Esophagus squamous epithelium (tissue), 5 donors: ENCODE results near the gene SEPHS1. TPM values are rescaled to one million over a fixed set of nuclear protein-coding genes. Genes with fewer than 3 reads are reported as not detected.
"Not testable (repeated sequence)": the region's sequence is repeated elsewhere in the genome, so short reads cannot be mapped to it uniquely, and the experiment has no call there.

Experiments
- DNase-seq: peaks from one replicate; lab custom pipeline; 2025; lab: John Stamatoyannopoulos, UW
- H3K27ac ChIP-seq, 4 donors: fragments of 200-600 bp; sonication (generic); one replicate each; pipeline ENCODE4 v1.5.1; 2016 to 2019; ENCODE audit warnings: mild to moderate bottlenecking in 1 of 4
- H3K27me3 ChIP-seq, 4 donors: fragments of 200-600 bp; sonication (generic); 1 replicate in 3 of 4; 2 replicates in 1 of 4; pipeline versions ENCODE4 v1.5.1 to v1.6.0; 2017 to 2021; ENCODE audit warnings: antibody characterized with exemption in 1 of 4
- H3K36me3 ChIP-seq, 3 donors: fragments of 200-600 bp; sonication (generic); one replicate each; pipeline ENCODE4 v1.5.1; 2016 to 2019
- H3K4me1 ChIP-seq, 3 donors: fragments of 200-600 bp; sonication (generic); one replicate each; pipeline ENCODE4 v1.5.1; 2017 to 2019
- H3K4me3 ChIP-seq, 4 donors: fragments of 200-600 bp; sonication (generic); 1 replicate in 3 of 4; 2 replicates in 1 of 4; pipeline ENCODE4 v1.5.1; 2016 to 2019; ENCODE audit warnings: mild to moderate bottlenecking in 2 of 4, moderate library complexity in 1 of 4
- H3K9me3 ChIP-seq, 3 donors: fragments of 200-600 bp; sonication (generic); one replicate each; pipeline ENCODE4 v1.5.1; 2016 to 2019
- CTCF ChIP-seq, 6 experiments: fragments of 450-650 bp in 4 of 6; fragments of 200-600 bp in 2 of 6; sonication (generic) in 2 of 6; IDR thresholded peaks; one replicate each; pipeline ENCODE4 v1.5.1; 2016 to 2019; ENCODE audit warnings: antibody characterized with exemption in 6 of 6, mild to moderate bottlenecking in 4 of 6, moderate library complexity in 4 of 6
- POLR2A ChIP-seq, 4 donors: fragments of 450-650 bp; IDR thresholded peaks; one replicate each; pipeline ENCODE4 v1.6.1; 2017; ENCODE audit warnings: antibody characterized with exemption in 4 of 4, mild to moderate bottlenecking in 4 of 4, moderate library complexity in 3 of 4
- WGBS, 2 donors: methylation state at CpG; one replicate each; pipeline ENCODE4 v1.1.5; 2018; 5-methylcytosine and 5-hydroxymethylcytosine counted together
- intact Hi-C: fragments of 100-400 bp; cut with DNase I; formaldehyde crosslinking; loops from one replicate; pipeline ENCODE4 v1.15.0; 2022
- total RNA-seq, 4 donors: library from RNA; depleted of rRNA; stranded (reverse); fragments of >200 nt; gene quantifications; one replicate each; pipeline ENCODE4 v1.1.0, GENCODE V29; 2016
- donor health status: DM: yes; HTN: yes; CAD: no.

SEPHS1 gene
- total RNA-seq, 4 donors from 2014 or later, result 14.5 to 30.9 (median 26.2) TPM

GRCh38 chr10:13337827-13338196 is 10.3 kb downstream of the SEPHS1 start:
- H3K9me3 ChIP-seq, result no peaks in the 10 kb centered on the region
- 78 to 92% methylated on average over 5 to 6 of the region's 6 CpGs for WGBS, 2 donors
- no peak overlapping the region for H3K4me3 ChIP-seq
- intact Hi-C loops, result no loop called here
- no peak for DNase-seq
- peaks cover 0 to 32% (median 0%) of the 10 kb centered on the region in 3 donors for H3K4me1 ChIP-seq
- peaks cover 0 to 56% (median 24%) of the 10 kb centered on the region in 3 donors for H3K36me3 ChIP-seq
- TF ChIP-seq POLR2A (IDR thresholded peaks at IDR 0.05), result no peak
- TF ChIP-seq CTCF (IDR thresholded peaks at IDR 0.05), result no peak
- H3K27ac ChIP-seq, result peak overlapping the region in 1 of 4 donors; percentile 44
- no peaks in the 10 kb centered on the region for H3K27me3 ChIP-seq

- WGBS, 2 donors, result 83 to 89% methylated on average over 3 to 4 of the region's 4 CpGs
- peaks cover 0 to 32% (median 0%) of the 10 kb centered on the region in 3 donors for H3K4me1 ChIP-seq
- no peak overlapping the region for H3K27ac ChIP-seq
- intact Hi-C loops, result no loop called here
- no peak for DNase-seq
- no peak overlapping the region for H3K4me3 ChIP-seq
- no peaks in the 10 kb centered on the region for H3K9me3 ChIP-seq
- no peaks in the 10 kb centered on the region for H3K27me3 ChIP-seq
- H3K36me3 ChIP-seq, result peaks cover 1 to 61% (median 24%) of the 10 kb centered on the region in 3 donors
- TF ChIP-seq CTCF (IDR thresholded peaks at IDR 0.05), result no peak
- TF ChIP-seq POLR2A (IDR thresholded peaks at IDR 0.05), result no peak
Observed at GRCh38 chr10:13337128-13337826, 10.8 kb downstream of the SEPHS1 start.

- no peak for DNase-seq
- Histone ChIP-seq H3K9me3 (no peaks in the 10 kb centered on the region), H3K4me3 (no peak overlapping the region), H3K36me3 (peaks cover 4 to 75% (median 24%) of the 10 kb centered on the region in 3 donors), H3K27ac (no peak overlapping the region), H3K4me1 (peaks cover 0 to 28% (median 0%) of the 10 kb centered on the region in 3 donors), H3K27me3 (no peaks in the 10 kb centered on the region)
- TF ChIP-seq POLR2A (IDR thresholded peaks at IDR 0.05) (no peak), CTCF (IDR thresholded peaks at IDR 0.05) (no peak)
- 87 to 88% methylated on average over 8 to 9 of the region's 9 CpGs for WGBS, 2 donors
- intact Hi-C loops, result no loop called here
Observed at GRCh38 chr10:13335881-13336280, 12.2 kb downstream of the SEPHS1 start.

GRCh38 chr10:13334556-13334955 is 13.5 kb downstream of the SEPHS1 start:
- TF ChIP-seq CTCF (IDR thresholded peaks at IDR 0.05) (no peak), POLR2A (IDR thresholded peaks at IDR 0.05) (no peak)
- Histone ChIP-seq H3K9me3 (no peaks in the 10 kb centered on the region), H3K27ac (no peak overlapping the region), H3K4me1 (peaks cover 0 to 14% (median 0%) of the 10 kb centered on the region in 3 donors), H3K27me3 (no peaks in the 10 kb centered on the region), H3K36me3 (peaks cover 4 to 89% (median 24%) of the 10 kb centered on the region in 3 donors), H3K4me3 (no peak overlapping the region)
- no peak for DNase-seq
- intact Hi-C loops, result no loop called here
- WGBS, 2 donors, result 96 to 100% methylated on average over 2 of the region's 2 CpGs

GRCh38 chr10:13331646-13332045 is 16.4 kb downstream of the SEPHS1 start:
- 90 to 91% methylated on average over 3 to 5 of the region's 5 CpGs for WGBS, 2 donors
- no peaks in the 10 kb centered on the region for H3K27me3 ChIP-seq
- DNase-seq, result no peak
- intact Hi-C loops, result no loop called here
- H3K27ac ChIP-seq, result no peak overlapping the region
- no peaks in the 10 kb centered on the region for H3K9me3 ChIP-seq
- H3K4me3 ChIP-seq, result no peak overlapping the region
- no peak for TF ChIP-seq POLR2A (IDR thresholded peaks at IDR 0.05)
- no peak for TF ChIP-seq CTCF (IDR thresholded peaks at IDR 0.05)
- H3K36me3 ChIP-seq, result peaks cover 4 to 100% (median 19%) of the 10 kb centered on the region in 3 donors
- no peaks in the 10 kb centered on the region for H3K4me1 ChIP-seq

- H3K4me3 ChIP-seq, DNase-seq, H3K27me3 ChIP-seq, H3K4me1 ChIP-seq, H3K9me3 ChIP-seq, H3K27ac ChIP-seq, intact Hi-C loops: not testable (repeated sequence)
- H3K36me3 ChIP-seq, result peaks cover 4 to 100% (median 19%) of the 10 kb centered on the region in 3 donors
- WGBS, 2 donors, result 97 to 100% methylated on average over 8 of the region's 8 CpGs
Observed at GRCh38 chr10:13330980-13331379, 17.1 kb downstream of the SEPHS1 start.
